VCaP (cell line): ENCODE measurements around the gene MROH2A.

Source experiments
- H3K27ac ChIP-seq: fragments of 450-650 bp; 2 replicates; pipeline ENCODE4 v1.5.1; 2017
- CTCF ChIP-seq: fragments of 450-650 bp; conservative IDR thresholded peaks from 2 replicates; pipeline ENCODE4 v1.5.1; 2017; ENCODE audit warnings: mild to moderate bottlenecking, moderate library complexity

Gene MROH2A

GRCh38 chr2:233851169-233851568, 73.0 kb downstream of the MROH2A start:
- TF ChIP-seq CTCF = no peak
- H3K27ac ChIP-seq = no peak overlapping the region

GRCh38 chr2:233852056-233852455, 73.9 kb downstream of the MROH2A start:
- no peak for TF ChIP-seq CTCF
- H3K27ac ChIP-seq = peak overlapping the region; percentile 72; the same call in 1 of the 2 replicates

GRCh38 chr2:233853353-233853752, 75.2 kb downstream of the MROH2A start:
- TF ChIP-seq CTCF = no peak

GRCh38 chr2:233853883-233854240, 75.7 kb downstream of the MROH2A start:
- H3K27ac ChIP-seq = peak overlapping the region; percentile 72; the same call in 1 of the 2 replicates
- TF ChIP-seq CTCF = no peak

More at GRCh38 chr2:233853353-233853752, 75.2 kb downstream of the MROH2A start:
- H3K27ac ChIP-seq = peak overlapping the region; percentile 72; the same call in 1 of the 2 replicates

- TF ChIP-seq CTCF = no peak
- peak within 1 kb of the TSS; percentile 72 for H3K27ac ChIP-seq
Measured at GRCh38 chr2:233854241-233854981, 76.3 kb downstream of the MROH2A start, which contains the start of gene HJURP. Gene HJURP, minus strand, starts transcription at chr2:233854535. Its CDS starts 35 bp downstream, at chr2:233854500.

GRCh38 chr2:233855345-233855744, 77.2 kb downstream of the MROH2A start:
- no peak for TF ChIP-seq CTCF
- H3K27ac ChIP-seq = peak overlapping the region; percentile 72

- H3K27ac ChIP-seq = peak overlapping the region; percentile 72; the same call in 1 of the 2 replicates
- TF ChIP-seq CTCF = no peak
Measured at GRCh38 chr2:233856184-233856583, 78.1 kb downstream of the MROH2A start.
